Activated T-cell treated with anti-CD3 and anti-CD28 coated beads, Interleukin-2, amount 50 U/mL, for 24 hours (primary cell): Measurements from ENCODE around the gene EMP1.

Experiments
- DNase-seq: peaks from one replicate; pipeline ENCODE4 v3.0.0-alpha.2; 2020
- H3K27ac Mint-ChIP-seq: 2 replicates; pipeline ENCODE4 v1.8.0; 2020; ENCODE audit warnings: mild to moderate bottlenecking, mixed read lengths
- H3K27me3 Mint-ChIP-seq: 2 replicates; pipeline ENCODE4 v1.8.0; 2020; ENCODE audit warnings: mixed read lengths
- H3K36me3 Mint-ChIP-seq: 2 replicates; pipeline ENCODE4 v1.8.0; 2020; ENCODE audit warnings: low read depth, mixed read lengths
- H3K4me1 Mint-ChIP-seq: 2 replicates; pipeline ENCODE4 v1.8.0; 2020; ENCODE audit warnings: low read depth, mixed read lengths
- H3K4me3 Mint-ChIP-seq: 2 replicates; pipeline ENCODE4 v1.8.0; 2020; ENCODE audit warnings: mild to moderate bottlenecking, moderate library complexity, mixed read lengths
- H3K9me3 Mint-ChIP-seq: 2 replicates; pipeline ENCODE4 v1.8.0; 2020; ENCODE audit warnings: mixed read lengths

The EMP1 gene

GRCh38 chr12:13268581-13268980 lies 72.1 kb downstream of the EMP1 start:
- Mint-ChIP-seq H3K27ac (no peak overlapping the region), H3K36me3 (no peaks in the 10 kb centered on the region), H3K4me1 (no peaks in the 10 kb centered on the region), H3K9me3 (no peaks in the 10 kb centered on the region), H3K27me3 (peaks cover 8% of the 10 kb centered on the region), H3K4me3 (no peak overlapping the region)
- no peak for DNase-seq
